Endothelial cell (in vitro differentiated cells): ENCODE data around the gene DDX24. TPM values are rescaled to one million over a fixed set of nuclear protein-coding genes. Genes with fewer than 3 reads are reported as not detected.

Experiments used
- total RNA-seq: library from RNA; stranded (reverse); fragmentation: NEBNext Ultra II Directional; extraction: Animal tissue kit (Norgen Biotek cat#: 25700); gene quantifications from one replicate; pipeline ENCODE4 v1.2.1, GENCODE V29; 2021; ENCODE audit not compliant: unreplicated experiment

DDX24 gene
- total RNA-seq, 1 donor from 2014 or later: 89.6 TPM

Other genes with a start within 250 kb of the DDX24 start
- not detected for gene FAM181A, start 153.9 kb downstream of the DDX24 start, total RNA-seq
- not detected for gene ASB2, start 104.6 kb downstream of the DDX24 start, total RNA-seq
- gene CCDC197, start 83.9 kb downstream of the DDX24 start, total RNA-seq: not detected
- 2.3 TPM for gene OTUB2, start 54.9 kb downstream of the DDX24 start, total RNA-seq
- 33.5 TPM for gene IFI27L1, start 108 bp upstream of the DDX24 start, total RNA-seq
- gene IFI27, start 29.5 kb upstream of the DDX24 start, total RNA-seq: 3.8 TPM
- 23.7 TPM for gene IFI27L2, start 48.4 kb upstream of the DDX24 start, total RNA-seq
- gene PPP4R4, start 93.1 kb upstream of the DDX24 start, total RNA-seq: 0.18 TPM
- not detected for gene SERPINA10, start 212.1 kb upstream of the DDX24 start, total RNA-seq
- not detected for gene SERPINA6, start 242.1 kb upstream of the DDX24 start, total RNA-seq